ENCODE data around the gene IL21R.
A peak's percentile ranks its signal among the peaks of the same experiment; 100 is the strongest.

IL21R gene

DNA sequence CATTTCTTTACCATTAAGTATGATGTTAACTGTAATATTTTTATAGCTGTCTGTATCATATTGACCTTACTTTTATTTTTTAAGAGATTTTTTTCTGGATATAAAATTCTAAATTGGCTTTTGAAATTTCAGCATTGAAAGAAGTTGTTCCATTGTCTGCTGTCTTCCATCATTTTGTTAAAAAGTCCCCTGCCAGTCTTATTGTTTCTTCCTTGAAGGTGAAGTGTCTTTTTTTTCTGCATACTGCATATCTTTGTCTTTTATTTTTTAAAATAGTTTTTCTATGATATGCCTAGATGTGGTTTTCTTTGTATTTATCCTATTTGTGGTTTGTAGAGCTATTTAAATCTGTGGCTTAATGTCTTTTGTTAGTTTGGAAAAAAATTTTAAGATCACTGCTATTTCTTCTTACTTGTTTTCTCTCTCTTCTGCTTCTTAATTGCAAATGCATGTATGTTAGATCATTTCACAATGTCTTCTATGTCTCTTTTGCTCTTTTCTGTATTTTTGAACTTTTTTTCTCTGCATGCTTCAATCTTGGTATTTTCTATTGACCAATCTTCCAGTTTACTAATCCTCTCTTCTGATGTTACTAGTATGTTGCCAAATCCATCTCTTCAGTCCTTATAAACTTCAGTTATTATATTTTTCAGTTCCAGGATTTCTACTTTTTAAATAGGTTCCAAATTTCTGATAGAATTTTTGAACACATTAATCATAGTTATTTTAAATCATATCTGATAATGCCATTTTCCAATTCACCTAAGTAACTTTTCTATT, 20.2 kb downstream of the IL21R start:
- H3K36me3 ChIP-seq (ENCODE audit: control insufficient read depth, insufficient read depth, low read length) = peaks cover 24% of the 10 kb centered on the region
- TF ChIP-seq, protein P1, sequence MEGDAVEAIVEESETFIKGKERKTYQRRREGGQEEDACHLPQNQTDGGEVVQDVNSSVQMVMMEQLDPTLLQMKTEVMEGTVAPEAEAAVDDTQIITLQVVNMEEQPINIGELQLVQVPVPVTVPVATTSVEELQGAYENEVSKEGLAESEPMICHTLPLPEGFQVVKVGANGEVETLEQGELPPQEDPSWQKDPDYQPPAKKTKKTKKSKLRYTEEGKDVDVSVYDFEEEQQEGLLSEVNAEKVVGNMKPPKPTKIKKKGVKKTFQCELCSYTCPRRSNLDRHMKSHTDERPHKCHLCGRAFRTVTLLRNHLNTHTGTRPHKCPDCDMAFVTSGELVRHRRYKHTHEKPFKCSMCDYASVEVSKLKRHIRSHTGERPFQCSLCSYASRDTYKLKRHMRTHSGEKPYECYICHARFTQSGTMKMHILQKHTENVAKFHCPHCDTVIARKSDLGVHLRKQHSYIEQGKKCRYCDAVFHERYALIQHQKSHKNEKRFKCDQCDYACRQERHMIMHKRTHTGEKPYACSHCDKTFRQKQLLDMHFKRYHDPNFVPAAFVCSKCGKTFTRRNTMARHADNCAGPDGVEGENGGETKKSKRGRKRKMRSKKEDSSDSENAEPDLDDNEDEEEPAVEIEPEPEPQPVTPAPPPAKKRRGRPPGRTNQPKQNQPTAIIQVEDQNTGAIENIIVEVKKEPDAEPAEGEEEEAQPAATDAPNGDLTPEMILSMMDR (IDR thresholded peaks at IDR 0.05; ENCODE audit: insufficient read depth, low read length, poor library complexity, severe bottlenecking) = no peak
- H3K4me3 ChIP-seq (replicated peaks; ENCODE audit: low read depth, low read length) = no peak overlapping the region
- DNase-seq (ENCODE audit: extremely low read depth, insufficient read length) = no peak
- H3K27me3 ChIP-seq (replicated peaks; ENCODE audit: control insufficient read depth, insufficient read depth, low read length) = no peaks in the 10 kb centered on the region

DNA sequence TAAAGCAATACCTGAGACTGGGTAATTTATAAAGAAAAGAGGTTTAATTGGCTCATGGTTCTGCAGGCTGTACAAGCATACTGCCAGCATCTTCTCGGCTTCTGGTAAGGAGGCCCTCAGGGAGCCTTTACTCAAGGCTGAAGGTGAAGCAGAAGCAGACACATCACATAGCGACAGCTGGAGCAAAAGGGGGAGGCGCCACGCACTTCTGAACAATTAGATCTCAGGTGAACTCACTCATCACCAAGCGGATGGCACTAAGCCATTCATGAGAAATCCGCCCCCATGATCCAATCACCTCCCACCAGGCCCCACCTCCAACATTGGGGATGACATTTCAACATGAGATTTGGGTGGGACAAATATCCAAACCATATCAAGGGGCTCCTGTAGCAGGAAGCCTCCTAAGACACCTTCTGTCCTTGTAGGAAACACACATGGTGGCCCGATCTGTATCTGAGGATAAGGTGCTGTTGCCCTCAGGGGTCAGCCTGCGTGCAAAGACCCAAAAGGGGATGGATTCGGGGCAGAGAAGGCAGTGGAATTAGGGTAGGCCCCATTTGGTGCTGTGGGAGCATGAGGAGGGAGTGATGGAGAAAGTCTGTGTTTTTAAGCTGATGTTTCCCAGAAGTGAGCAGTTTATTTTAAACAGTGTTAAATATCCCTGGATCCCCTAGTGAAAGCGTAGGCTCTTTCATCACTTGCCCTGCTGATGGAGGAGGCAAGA, 23.0 kb downstream of the IL21R start:
- DNase-seq (ENCODE audit: extremely low read depth, insufficient read length) = no peak
- no peaks in the 10 kb centered on the region for H3K27me3 ChIP-seq (replicated peaks; ENCODE audit: control insufficient read depth, insufficient read depth, low read length)
- TF ChIP-seq, protein P1 (IDR thresholded peaks at IDR 0.05; ENCODE audit: insufficient read depth, low read length, poor library complexity, severe bottlenecking) = no peak
- no peak overlapping the region for H3K4me3 ChIP-seq (replicated peaks; ENCODE audit: low read depth, low read length)
- H3K36me3 ChIP-seq (ENCODE audit: control insufficient read depth, insufficient read depth, low read length) = peaks cover 20% of the 10 kb centered on the region

DNA sequence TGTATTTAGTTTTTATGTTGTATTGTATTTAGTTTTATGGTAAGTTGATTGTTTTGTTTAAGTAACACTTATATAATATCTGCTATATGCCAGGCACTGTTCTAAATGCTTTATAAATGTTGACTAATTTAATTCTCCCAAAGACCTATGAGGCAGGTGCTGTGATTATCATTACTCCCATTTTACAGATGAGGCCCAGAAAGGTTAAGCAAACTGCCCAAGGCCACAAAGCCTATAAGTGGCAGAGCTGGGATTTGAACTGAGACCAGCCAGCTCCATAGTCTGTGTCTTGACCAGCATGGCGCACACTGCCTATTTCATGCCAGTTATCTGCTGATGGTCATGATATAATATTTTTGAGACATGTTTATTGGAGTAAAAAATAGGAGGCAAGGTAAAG, 24.0 kb downstream of the IL21R start:
- TF ChIP-seq, protein P1 (IDR thresholded peaks at IDR 0.05; ENCODE audit: insufficient read depth, low read length, poor library complexity, severe bottlenecking) = no peak
- H3K36me3 ChIP-seq (ENCODE audit: control insufficient read depth, insufficient read depth, low read length) = peaks cover 17% of the 10 kb centered on the region
- peak overlapping the region; percentile 33 for H3K4me3 ChIP-seq (replicated peaks; ENCODE audit: low read depth, low read length)
- no peak for DNase-seq (ENCODE audit: extremely low read depth, insufficient read length)
- no peaks in the 10 kb centered on the region for H3K27me3 ChIP-seq (replicated peaks; ENCODE audit: control insufficient read depth, insufficient read depth, low read length)

DNA sequence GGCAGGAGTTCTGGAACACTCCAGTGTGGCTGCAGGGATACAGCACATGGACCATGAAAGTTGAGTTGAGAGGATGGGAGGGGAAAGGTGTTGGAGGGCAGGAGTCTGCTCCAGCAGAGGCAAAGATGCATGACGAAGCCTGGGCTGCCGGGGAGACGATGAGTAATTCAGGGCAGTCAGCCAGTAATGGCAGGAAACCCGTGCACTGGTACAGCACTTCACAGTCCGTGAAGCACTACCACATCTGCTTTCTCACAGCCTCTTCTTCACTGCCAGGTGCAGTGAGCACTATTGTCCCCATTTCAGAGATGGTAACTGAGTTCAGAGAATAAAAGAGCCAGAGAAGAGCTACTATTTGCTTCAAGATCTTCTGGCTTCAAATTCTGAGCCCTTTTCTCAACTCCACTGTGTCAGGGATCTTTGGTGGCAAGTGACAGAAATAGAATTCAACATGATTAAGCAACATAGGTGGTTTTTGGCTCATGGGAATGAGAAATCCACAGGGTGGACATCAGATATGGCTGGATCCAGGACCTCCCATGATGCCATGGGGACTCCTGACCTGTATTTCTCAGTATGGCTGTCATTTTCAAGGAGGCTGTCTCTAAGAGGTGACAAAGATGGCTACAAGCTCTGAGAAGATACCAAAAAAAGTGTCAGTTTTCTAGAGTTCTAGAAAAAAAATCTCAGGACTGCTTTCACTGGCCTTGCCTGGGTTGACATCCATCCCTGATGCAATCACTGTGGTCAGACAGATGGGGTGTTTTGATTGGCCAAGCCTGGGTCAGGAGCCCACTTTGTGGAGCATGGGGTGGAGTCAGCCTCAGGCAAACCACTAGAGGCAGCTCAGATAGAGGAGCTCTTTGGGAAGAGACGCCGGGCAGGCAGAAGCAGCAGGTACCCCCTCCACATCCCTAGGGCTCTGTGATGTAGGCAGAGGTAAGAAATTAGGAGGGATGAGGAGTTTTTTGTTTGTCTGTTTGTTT, 24.7 kb downstream of the IL21R start:
- peak overlapping the region; percentile 78 for H3K4me3 ChIP-seq (replicated peaks; ENCODE audit: low read depth, low read length)
- TF ChIP-seq, protein P1 (IDR thresholded peaks at IDR 0.05; ENCODE audit: insufficient read depth, low read length, poor library complexity, severe bottlenecking) = peak; percentile 22
- H3K36me3 ChIP-seq (ENCODE audit: control insufficient read depth, insufficient read depth, low read length) = peaks cover 20% of the 10 kb centered on the region
- DNase-seq (ENCODE audit: extremely low read depth, insufficient read length) = peak; percentile 82
- H3K27me3 ChIP-seq (replicated peaks; ENCODE audit: control insufficient read depth, insufficient read depth, low read length) = no peaks in the 10 kb centered on the region

DNA sequence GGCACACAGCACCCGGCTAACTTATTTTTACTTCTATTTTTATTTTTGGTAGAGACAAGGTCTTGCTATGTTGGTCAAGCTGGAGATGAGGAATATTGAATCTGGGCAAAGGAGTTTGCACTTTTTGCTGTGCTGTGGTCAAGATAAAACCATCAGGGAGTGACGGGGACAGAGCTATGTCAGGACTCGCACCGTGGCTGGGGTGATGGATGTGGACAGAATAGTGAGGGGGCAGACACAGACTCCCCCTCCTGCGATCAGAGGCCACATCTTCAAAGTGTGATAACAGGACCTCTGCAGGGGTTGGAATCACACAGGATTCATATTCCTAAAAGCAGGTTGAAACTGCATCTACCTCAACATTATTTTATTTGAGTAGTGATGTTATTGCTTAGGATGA, 25.6 kb downstream of the IL21R start:
- Histone ChIP-seq H3K4me3 (replicated peaks; ENCODE audit: low read depth, low read length) (peak overlapping the region; percentile 78), H3K27me3 (replicated peaks; ENCODE audit: control insufficient read depth, insufficient read depth, low read length) (no peaks in the 10 kb centered on the region), H3K36me3 (ENCODE audit: control insufficient read depth, insufficient read depth, low read length) (peaks cover 26% of the 10 kb centered on the region)
- DNase-seq (ENCODE audit: extremely low read depth, insufficient read length) = no peak
- TF ChIP-seq, protein P1 (IDR thresholded peaks at IDR 0.05; ENCODE audit: insufficient read depth, low read length, poor library complexity, severe bottlenecking) = no peak
